Stimulated activated CD8-positive, alpha-beta memory T cell treated with anti-CD3 and anti-CD28 coated beads, Interleukin-4, amount 100 ng/mL, for 48 hours (primary cell): ENCODE results near the gene TLCD3B.
A peak's percentile ranks its signal among the peaks of the same experiment; 100 is the strongest.
"Not testable (repeated sequence)": the region's sequence is repeated elsewhere in the genome, so short reads cannot be mapped to it uniquely, and the experiment has no call there.

Source experiments
- DNase-seq: peaks from one replicate; pipeline ENCODE4 v3.0.0-alpha.2; 2020

TLCD3B gene

DNA sequence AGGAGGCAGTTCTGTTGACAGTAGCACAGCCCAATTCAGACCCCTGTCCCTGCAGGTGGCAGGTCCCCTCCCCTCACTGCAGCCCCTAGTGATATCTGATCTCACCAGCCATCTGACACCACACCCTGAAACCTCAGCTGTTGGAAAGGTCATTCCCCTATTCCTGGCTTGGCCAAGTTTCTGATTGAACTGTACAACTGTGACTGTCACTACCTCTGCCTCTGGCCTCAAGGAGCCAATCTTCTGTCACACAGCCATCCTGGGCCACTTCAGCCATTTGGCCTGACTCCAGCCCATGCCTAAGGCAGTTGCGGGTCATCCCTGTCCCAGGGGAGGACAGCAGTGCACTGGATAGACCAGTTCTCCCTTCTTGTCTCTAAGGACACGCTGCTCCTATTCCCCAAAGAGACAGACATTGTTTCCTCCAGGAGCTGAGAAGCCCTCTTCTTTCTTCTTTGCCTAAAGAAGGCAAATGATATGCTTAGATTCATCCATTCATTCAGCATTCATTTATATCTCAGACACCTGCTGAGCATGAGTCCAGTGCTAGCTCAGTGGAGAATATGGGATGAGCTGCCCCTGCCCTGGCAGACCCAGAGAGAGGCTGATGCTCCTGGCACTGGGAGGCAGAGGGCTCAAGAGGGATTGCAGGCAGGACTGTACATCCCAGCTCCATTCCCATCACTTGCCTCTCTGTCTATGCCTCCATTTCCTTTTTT is 29.9 kb upstream of the TLCD3B start:
- no peak for DNase-seq

GRCh38 chr16:30060346-30060745 is 29.3 kb upstream of the TLCD3B start:
- no peak for DNase-seq

DNA sequence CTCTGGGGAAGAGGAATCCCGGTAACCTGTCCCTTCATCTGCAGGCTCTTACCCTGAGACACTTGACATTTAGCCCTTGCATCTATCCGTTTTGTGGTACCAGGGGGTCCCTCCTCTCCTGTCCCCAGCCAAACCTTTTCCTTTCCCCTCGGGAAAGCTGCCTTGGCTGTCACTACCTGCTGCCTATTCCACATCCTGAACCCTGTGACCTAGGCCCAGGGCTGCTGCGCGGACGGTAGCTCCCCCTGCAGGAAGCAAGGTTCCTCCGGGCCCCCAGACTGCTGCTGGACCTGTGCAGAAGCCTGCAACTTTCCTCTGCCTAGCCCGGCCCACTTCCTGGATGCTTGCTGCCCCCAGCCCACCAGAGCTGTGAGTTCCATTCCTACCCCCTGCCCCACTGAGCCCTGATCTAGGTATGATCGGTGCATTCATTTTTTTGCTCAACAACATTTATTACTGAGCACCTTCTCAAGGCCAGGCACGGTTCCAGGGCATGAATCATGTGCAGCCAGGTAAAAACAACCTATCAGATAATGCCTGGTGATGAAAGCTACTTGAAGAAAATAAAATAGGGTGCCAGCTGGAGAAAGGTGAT is 24.0 kb upstream of the TLCD3B start:
- DNase-seq, result peak; percentile 78

DNA sequence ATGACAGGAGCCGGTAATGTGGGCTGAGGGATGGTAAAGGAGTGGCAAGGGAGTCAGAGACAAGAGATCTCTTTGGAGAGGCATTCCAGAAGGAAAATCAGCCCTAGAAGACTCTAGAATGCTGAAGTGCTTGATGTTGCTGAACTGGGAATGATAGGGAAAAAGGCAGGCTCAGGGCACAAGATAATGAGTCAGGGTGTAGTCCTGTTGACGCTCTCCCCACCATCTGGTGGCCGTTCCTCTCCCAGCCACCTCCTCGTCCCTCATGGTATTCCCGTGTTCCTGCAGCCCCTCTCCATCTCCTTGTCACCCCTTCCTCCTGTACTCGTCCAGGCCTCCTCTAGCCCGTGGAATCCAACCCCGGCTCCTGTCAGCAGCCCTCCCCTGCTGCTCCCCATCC is 23.4 kb upstream of the TLCD3B start:
- DNase-seq, result no peak

DNA sequence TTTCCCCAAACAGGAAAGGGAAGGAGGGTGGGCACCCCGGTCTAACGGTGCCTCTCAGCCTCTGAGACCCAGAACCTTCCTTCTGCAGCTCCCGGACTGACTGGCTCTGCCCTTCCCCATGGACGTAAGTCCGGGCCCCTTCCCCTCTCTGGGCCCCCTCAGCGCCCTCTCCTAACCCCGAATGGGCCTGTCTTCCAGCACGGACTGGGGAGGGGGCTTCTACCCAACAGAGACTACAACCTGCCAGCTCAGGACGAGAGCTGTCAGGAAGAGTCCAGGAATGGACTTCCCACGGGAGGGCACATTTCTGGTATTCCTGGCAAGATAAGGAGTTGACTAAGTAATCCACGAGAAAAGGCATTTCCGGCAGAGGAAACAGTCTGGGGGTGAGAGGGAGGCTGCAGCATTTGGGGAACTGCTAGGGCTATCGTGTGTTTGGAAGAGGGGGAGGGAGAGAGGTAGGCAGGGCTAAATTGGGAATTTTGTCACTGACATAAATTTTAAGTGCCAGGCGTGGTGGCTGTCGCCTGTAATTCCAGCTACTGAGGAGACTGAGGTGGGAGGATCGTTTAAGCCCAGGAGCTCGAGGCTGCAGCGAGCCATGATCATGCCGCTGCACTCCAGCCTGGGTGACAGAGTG is 22.4 kb upstream of the TLCD3B start:
- no peak for DNase-seq

- DNase-seq, result peak; percentile 98
These were observed 21.8 kb upstream of the TLCD3B start for GRCh38 chr16:30052671-30053372.

GRCh38 chr16:30051518-30051917 is 20.4 kb upstream of the TLCD3B start:
- DNase-seq, result no peak

DNA sequence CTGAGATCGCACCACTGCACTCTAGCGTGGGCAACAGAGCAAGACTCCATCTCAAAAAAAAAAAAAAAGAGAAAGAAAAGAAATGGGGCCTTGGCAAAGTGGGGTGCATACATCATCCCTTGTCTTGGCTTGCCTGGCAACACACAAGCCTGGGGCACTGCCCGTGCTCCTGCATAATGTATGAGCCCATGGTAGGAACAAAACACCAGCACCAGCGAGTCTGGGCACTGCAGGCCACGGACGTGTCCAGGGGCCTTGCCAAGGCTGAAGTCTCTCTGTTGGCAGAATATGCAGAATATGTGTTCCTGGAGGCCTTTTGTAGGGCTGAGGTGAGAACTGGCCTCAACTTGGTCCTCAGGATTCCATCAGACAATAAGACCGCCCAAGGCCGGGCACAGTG is 18.8 kb upstream of the TLCD3B start:
- DNase-seq, result no peak

GRCh38 chr16:30046588-30046987 is 15.5 kb upstream of the TLCD3B start:
- no peak for DNase-seq

GRCh38 chr16:30046178-30046577 is 15.1 kb upstream of the TLCD3B start:
- DNase-seq, result no peak

DNA sequence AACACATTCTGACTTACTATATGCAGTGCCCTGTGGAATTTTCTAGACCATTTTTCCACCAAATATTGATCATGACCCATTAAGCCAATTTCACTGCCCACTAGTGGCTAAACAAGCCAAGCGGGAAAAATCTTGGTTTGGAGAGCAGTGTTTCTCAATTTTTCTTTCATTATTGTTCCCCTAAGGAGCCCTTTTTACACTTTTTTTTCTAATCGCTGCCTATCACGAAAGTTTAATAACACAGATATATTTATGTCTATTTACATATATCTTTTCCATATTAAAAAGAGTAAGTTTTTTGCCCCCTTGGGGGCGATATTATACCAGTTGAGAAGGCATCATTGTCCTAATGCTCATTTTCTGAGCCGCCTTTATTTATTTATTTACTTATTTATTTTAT is 10.8 kb upstream of the TLCD3B start:
- no peak for DNase-seq

DNA sequence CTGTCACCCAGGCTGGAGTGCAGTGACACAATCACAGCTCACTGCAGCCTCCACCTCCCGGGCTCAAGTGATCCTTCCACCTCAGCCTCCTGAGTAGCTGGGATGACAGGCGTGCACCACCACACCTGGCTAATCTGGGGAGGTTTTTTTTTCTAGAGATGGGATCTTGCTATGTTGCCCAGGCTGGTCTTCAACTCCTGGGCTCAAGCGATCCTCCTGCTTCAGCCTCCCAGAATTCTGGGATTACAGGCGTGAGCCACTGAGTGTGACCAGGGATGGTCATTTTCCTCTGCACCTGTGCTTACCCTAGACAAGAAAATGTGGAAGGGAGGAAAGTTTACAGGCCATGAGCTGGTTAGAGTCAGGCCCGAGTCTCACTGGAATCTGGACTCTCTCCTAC is 9.6 kb upstream of the TLCD3B start:
- not testable (repeated sequence) for DNase-seq

DNA sequence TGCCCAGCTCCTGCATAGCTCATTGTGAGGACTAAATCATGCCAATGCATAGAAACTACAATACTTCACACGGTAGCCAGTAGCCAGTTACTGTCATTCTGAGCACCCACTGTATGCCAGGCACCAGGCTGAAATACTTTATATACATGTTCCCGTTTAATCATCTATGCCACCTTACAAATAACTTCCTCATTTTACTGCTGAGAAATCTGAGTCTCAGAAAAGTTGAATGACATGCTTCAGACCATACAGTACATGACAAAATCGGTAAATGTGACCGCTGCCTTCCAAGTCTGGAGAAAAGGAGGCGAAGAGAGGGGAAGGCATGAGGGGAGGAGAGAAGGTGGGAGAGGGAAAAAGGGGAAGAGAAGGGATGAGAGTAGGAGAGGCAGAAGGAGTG is 9.2 kb upstream of the TLCD3B start:
- DNase-seq, result no peak

DNA sequence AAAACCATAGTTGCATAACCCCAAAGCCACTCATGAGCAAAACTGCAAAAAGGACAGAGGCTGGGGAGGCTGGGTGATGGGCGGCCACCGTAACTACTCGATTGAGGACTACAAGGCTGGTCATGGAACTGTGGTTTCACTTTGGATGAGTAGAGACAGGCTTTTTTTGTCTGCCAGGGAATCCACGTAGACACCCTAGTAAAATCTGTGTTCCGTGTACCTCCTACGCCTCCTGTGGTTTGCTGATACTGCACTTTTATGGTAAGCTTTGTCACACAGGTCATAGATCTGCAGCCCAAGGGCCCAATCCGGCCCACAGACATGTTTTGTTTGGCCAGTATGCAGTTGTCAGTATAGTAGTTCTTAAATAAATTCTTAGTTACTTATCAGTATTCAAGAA is 2.2 kb upstream of the TLCD3B start:
- DNase-seq, result no peak

DNA sequence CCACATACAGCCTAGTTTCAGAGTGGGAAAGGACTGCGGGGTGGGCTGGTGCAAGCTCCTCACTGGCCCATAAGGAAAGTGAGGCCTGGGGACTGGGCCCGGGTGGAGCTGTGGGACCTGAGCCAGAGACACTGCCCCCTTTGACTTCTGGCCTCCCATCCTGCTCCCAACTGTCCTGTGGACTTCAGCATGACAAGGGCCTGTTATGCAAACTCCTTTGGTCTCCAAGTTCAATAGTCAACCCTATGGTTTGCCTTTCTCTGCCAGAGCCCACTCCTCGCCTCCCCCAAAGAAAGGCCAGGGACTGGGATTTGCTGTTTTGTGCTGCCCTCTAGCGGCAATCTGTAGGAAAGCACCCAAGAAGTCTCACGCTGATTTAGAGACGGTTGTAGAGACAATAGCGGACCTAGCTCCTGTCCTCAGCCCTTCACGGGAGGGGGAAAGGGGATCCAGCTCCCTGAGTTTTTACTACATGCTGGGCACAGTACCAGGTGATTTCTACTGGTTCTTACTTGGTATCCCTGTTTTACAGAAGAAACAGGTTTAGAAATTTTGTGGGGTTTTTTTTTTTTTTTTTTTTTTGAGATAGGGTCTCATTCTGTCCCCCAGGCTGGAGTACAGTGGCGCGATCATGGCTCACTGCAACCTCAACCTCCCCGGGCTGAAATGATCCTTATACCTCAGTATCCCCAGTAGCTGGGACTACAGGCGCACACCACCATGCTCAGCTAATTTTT is 1.2 kb upstream of the TLCD3B start:
- peak; percentile 77 for DNase-seq

DNA sequence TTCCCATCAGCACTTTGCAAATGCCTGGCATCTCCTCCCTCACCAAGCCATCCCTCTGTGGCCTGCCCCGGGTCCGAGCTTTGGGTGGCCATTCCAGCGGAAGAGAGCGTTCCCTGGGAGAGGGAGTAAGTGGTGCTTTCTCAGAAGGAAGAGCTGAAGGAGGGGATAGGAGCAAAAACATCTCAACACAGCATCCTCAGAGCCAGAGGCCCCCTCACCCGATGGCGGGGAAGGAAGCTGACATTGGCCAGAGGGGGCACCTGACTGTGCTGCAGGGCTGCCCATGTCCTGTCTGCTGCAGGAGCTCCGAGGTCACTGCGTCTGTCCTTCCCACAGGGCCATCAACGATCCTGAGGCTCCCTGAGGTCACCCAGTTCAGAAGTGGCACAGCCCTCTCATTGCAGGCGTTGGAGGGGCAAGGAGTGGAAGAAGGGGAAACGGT is 427 bp upstream of the TLCD3B start:
- no peak for DNase-seq

- no peak for DNase-seq
These were observed 923 bp downstream of the TLCD3B start for GRCh38 chr16:30030011-30030685.

DNA sequence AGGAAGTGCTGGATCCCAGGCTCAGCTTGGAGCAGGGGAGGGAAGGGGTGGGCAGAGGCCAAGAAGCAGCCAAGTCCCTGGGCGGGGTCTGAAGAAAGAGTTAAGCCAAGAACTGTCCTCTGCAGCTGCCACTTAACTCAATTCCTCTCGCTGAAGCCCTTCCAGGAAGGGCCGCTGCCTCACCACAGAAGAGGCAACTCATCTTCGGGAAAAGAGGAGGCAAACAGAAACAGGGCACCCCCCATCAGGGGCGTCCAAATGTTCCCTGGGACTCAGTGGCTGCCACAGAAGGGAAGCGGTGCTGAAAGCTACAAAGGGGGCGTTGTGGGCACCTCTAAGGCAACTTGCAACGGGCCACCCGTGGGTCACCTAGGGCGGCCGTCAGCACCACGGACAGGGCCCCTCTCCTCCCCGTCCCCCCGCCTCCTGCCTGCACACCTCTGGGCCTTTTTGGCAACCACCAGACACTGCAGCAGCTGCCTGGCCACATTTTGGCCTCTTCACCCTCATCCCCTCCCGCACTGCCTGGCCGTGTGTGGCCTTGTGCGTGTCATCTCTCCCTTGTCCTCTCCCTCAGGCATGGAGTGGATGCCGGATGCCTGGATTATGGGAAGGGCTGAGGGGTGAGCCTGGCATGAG is 2.5 kb downstream of the TLCD3B start:
- DNase-seq, result peak; percentile 58

DNA sequence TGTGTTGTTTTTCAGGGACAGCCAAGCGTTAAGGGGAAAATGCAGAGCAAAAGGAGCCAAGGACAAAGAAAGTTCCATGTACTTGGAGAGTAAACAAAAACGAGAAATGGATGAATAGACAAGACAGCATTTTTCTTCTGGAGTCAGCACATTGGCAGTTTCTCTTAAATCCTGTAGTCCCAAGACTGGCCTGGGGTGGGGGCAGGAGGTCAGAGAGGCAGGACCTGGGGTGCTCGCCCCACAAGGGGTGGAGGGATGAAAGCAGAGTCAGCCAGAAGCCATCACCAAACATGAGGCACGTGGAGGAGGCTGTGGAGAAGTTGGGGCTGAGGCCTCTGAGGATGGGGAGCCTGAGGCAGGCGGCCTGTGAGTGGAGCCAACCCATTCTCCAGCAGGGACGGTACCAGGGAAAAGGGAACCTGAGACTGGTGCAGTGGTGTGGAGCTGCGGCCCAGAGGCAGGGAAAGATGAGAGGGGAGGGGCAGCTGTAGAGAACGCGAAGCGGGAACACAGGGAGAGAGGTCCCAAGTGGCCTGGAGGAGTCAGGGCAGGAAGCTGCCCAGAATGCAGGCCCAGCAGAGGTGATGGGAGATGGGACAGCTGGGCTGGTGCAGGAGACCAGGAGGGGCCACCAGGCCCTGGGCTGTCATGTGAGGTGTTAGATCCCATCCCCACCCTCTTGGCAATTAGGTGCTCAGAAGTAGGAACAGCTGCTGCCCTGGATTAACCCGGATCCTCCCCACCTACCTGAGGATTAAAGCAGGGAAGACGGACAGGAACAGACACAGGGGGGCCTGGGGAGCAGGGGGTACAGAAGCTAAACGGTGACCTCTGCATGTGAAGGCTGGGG is 3.3 kb downstream of the TLCD3B start:
- no peak for DNase-seq

DNA sequence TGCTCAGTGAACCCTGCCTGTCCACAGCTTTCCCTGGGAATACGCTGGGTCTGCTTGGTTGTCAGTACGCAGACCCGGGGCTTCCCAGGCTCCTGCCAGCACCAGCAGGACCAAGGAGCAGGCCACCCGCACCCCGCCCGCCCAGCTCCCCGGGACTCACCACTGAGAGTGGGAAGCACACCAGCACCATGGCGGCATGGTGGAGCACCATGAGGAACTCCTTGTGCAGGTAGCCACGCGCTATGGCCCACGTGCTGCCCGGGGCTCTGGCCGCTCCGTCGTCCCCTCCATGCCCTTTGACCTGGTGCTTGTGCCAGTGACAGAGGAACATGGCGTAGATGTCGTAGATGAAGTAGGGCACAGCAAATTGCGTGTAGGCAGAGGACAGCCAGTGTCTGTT is 4.6 kb downstream of the TLCD3B start:
- no peak for DNase-seq

- DNase-seq, result no peak
These were observed 5.5 kb downstream of the TLCD3B start for GRCh38 chr16:30025574-30025973.
